Measurements from ENCODE around the gene DUS3L.
"Not testable (repeated sequence)": the region's sequence is repeated elsewhere in the genome, so short reads cannot be mapped to it uniquely, and the experiment has no call there.

The DUS3L gene

GRCh38 chr19:5772416-5772815, 18.5 kb downstream of the DUS3L start:
- no peak for DNase-seq (ENCODE audit: low spot score)

- no peak for DNase-seq (ENCODE audit: low spot score)
These were observed 23.0 kb downstream of the DUS3L start for GRCh38 chr19:5767949-5768348.

- DNase-seq (ENCODE audit: low spot score) = no peak
These were observed 25.7 kb downstream of the DUS3L start for GRCh38 chr19:5765220-5765619.

- no peak for DNase-seq (ENCODE audit: low spot score)
These were observed 28.2 kb downstream of the DUS3L start for GRCh38 chr19:5762608-5763217.

- no peak for DNase-seq (ENCODE audit: low spot score)
These were observed 37.2 kb downstream of the DUS3L start for GRCh38 chr19:5753743-5754142.

- no peak for DNase-seq (ENCODE audit: low spot score)
These were observed 39.3 kb downstream of the DUS3L start for GRCh38 chr19:5751709-5752108.

- no peak for DNase-seq (ENCODE audit: low spot score)
These were observed 41.5 kb downstream of the DUS3L start for GRCh38 chr19:5749505-5749904.

- not testable (repeated sequence) for DNase-seq (ENCODE audit: low spot score)
These were observed 42.0 kb downstream of the DUS3L start for GRCh38 chr19:5748920-5749319.

GRCh38 chr19:5744999-5745398, 46.0 kb downstream of the DUS3L start:
- DNase-seq (ENCODE audit: low spot score) = not testable (repeated sequence)

- peak; percentile 10 for DNase-seq (ENCODE audit: low spot score)
These were observed 47.3 kb downstream of the DUS3L start for GRCh38 chr19:5743630-5744029.

GRCh38 chr19:5742051-5742450, 48.9 kb downstream of the DUS3L start:
- DNase-seq (ENCODE audit: low spot score) = no peak

- DNase-seq (ENCODE audit: low spot score) = no peak
These were observed 52.5 kb downstream of the DUS3L start for GRCh38 chr19:5738423-5738822.

Data from AG08395 (cell line).